Measurements from ENCODE around the gene ZNF292. TPM values are rescaled to one million over a fixed set of nuclear protein-coding genes. Genes with fewer than 3 reads are reported as not detected.

The ZNF292 gene
- polyA plus RNA-seq, 1 of the 3 experiments (the other 2 are of a cell fraction), result 3.2 TPM

GRCh38 chr6:87151781-87152525, 3.4 kb upstream of the ZNF292 start (continued):
- TF ChIP-seq USF1 (IDR thresholded peaks at IDR 0.05; ENCODE audit: borderline replicate concordance, low read depth), result 0 out of 2 replicates have a peak, but pooled peaks have one; percentile 4
- no peak for TF ChIP-seq FOXJ3 (CRISPR knock-in tag; IDR thresholded peaks at IDR 0.05)
- no peak for TF ChIP-seq TCF12 (IDR thresholded peaks at IDR 0.05)
- TF ChIP-seq PBX3 (IDR thresholded peaks at IDR 0.05), result 0 out of 2 replicates have a peak, but pooled peaks have one; percentile 10
- no peak for TF ChIP-seq RCOR1 (IDR thresholded peaks at IDR 0.05; ENCODE audit: low read length)
- peak; percentile 22; the same call in 1 of the 2 replicates for TF ChIP-seq TAF1 (IDR thresholded peaks at IDR 0.05; ENCODE audit: borderline replicate concordance, low read depth, low read length)
- TF ChIP-seq, protein P1, sequence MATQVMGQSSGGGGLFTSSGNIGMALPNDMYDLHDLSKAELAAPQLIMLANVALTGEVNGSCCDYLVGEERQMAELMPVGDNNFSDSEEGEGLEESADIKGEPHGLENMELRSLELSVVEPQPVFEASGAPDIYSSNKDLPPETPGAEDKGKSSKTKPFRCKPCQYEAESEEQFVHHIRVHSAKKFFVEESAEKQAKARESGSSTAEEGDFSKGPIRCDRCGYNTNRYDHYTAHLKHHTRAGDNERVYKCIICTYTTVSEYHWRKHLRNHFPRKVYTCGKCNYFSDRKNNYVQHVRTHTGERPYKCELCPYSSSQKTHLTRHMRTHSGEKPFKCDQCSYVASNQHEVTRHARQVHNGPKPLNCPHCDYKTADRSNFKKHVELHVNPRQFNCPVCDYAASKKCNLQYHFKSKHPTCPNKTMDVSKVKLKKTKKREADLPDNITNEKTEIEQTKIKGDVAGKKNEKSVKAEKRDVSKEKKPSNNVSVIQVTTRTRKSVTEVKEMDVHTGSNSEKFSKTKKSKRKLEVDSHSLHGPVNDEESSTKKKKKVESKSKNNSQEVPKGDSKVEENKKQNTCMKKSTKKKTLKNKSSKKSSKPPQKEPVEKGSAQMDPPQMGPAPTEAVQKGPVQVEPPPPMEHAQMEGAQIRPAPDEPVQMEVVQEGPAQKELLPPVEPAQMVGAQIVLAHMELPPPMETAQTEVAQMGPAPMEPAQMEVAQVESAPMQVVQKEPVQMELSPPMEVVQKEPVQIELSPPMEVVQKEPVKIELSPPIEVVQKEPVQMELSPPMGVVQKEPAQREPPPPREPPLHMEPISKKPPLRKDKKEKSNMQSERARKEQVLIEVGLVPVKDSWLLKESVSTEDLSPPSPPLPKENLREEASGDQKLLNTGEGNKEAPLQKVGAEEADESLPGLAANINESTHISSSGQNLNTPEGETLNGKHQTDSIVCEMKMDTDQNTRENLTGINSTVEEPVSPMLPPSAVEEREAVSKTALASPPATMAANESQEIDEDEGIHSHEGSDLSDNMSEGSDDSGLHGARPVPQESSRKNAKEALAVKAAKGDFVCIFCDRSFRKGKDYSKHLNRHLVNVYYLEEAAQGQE (IDR thresholded peaks at IDR 0.05; ENCODE audit: low read depth, low read length), result no peak
- TF ChIP-seq NFIC (IDR thresholded peaks at IDR 0.05; ENCODE audit: borderline replicate concordance), result peak; percentile 53; the same call in 1 of the 2 replicates
- no peak for TF ChIP-seq RFX5 (IDR thresholded peaks at IDR 0.05; ENCODE audit: low read length)
- no peak for TF ChIP-seq CTCF (IDR thresholded peaks at IDR 0.05)
- no peak for TF ChIP-seq GABPA (IDR thresholded peaks at IDR 0.05; ENCODE audit: low read depth)
- no peak for TF ChIP-seq FOSL2 (IDR thresholded peaks at IDR 0.05; ENCODE audit: borderline replicate concordance, low read depth)
- TF ChIP-seq RXRA (IDR thresholded peaks at IDR 0.05; ENCODE audit: borderline replicate concordance, low read depth), result no peak
- TF ChIP-seq, protein P2, sequence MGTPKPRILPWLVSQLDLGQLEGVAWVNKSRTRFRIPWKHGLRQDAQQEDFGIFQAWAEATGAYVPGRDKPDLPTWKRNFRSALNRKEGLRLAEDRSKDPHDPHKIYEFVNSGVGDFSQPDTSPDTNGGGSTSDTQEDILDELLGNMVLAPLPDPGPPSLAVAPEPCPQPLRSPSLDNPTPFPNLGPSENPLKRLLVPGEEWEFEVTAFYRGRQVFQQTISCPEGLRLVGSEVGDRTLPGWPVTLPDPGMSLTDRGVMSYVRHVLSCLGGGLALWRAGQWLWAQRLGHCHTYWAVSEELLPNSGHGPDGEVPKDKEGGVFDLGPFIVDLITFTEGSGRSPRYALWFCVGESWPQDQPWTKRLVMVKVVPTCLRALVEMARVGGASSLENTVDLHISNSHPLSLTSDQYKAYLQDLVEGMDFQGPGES (IDR thresholded peaks at IDR 0.05; ENCODE audit: low read depth, low read length), result no peak
- TF ChIP-seq ELF1 (IDR thresholded peaks at IDR 0.05), result no peak
- TF ChIP-seq, protein P3, sequence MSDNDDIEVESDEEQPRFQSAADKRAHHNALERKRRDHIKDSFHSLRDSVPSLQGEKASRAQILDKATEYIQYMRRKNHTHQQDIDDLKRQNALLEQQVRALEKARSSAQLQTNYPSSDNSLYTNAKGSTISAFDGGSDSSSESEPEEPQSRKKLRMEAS (IDR thresholded peaks at IDR 0.05; ENCODE audit: low read depth), result peak; percentile 97
- no peak for TF ChIP-seq JUND (IDR thresholded peaks at IDR 0.05)
- TF ChIP-seq SMC3 (IDR thresholded peaks at IDR 0.05; ENCODE audit: low read depth, low read length), result no peak
- no peak for TF ChIP-seq MXI1 (IDR thresholded peaks at IDR 0.05; ENCODE audit: low read depth, low read length)

All from SK-N-SH (cell line).